Sigmoid colon (tissue), 7 donors: ENCODE measurements around the gene KIF23. TPM values are rescaled to one million over a fixed set of nuclear protein-coding genes. Genes with fewer than 3 reads are reported as not detected.

ENCODE experiments used
- DNase-seq: peaks from one replicate; pipeline ENCODE4 v3.0.0-alpha.2; 2019
- H3K27ac ChIP-seq, 4 donors: fragments of 200-600 bp; sonication (generic); one replicate each; pipeline ENCODE4 v1.5.1; 2016 to 2019; ENCODE audit warnings: mild to moderate bottlenecking in 1 of 4
- H3K27me3 ChIP-seq, 3 donors: fragments of 200-600 bp; sonication (generic); one replicate each; pipeline ENCODE4 v1.5.1; 2019; ENCODE audit warnings: mild to moderate bottlenecking in 1 of 3
- H3K36me3 ChIP-seq, 4 donors: fragments of 200-600 bp; sonication (generic); one replicate each; pipeline ENCODE4 v1.5.1; 2016 to 2019
- H3K4me1 ChIP-seq, 4 donors: fragments of 200-600 bp; sonication (generic); one replicate each; pipeline ENCODE4 v1.5.1; 2017 to 2019
- H3K4me3 ChIP-seq, 4 donors: fragments of 200-600 bp; sonication (generic); one replicate each; pipeline ENCODE4 v1.5.1; 2017 to 2019; ENCODE audit warnings: mild to moderate bottlenecking in 2 of 4, moderate library complexity in 1 of 4
- H3K9me3 ChIP-seq, 4 donors: fragments of 200-600 bp in 3 of 4; sonication (generic) in 3 of 4; one replicate each; pipeline versions ENCODE4 v1.5.1 to v1.6.1; 2013 to 2019
- EP300 ChIP-seq, 4 donors: sonication (generic); formaldehyde crosslinking; IDR thresholded peaks; one replicate each; pipeline ENCODE4 v1.6.1; 2017; ENCODE audit warnings: antibody characterized with exemption in 4 of 4
- POLR2A ChIP-seq, 2 donors: fragments of 450-650 bp; IDR thresholded peaks; one replicate each; pipeline ENCODE4 v1.6.1; 2016; ENCODE audit warnings: antibody characterized with exemption in 2 of 2, mild to moderate bottlenecking in 2 of 2, moderate library complexity in 2 of 2
- POLR2AphosphoS5 ChIP-seq, 4 donors: sonication (generic); formaldehyde crosslinking; IDR thresholded peaks; one replicate each; pipeline ENCODE4 v1.6.1; 2017; ENCODE audit warnings: antibody characterized with exemption in 4 of 4
- WGBS, 2 donors: extraction: QIAGEN DNeasy Blood & Tissue Kit; methylation state at CpG; one replicate each; pipeline ENCODE4 v1.1.7; 2013; 5-methylcytosine and 5-hydroxymethylcytosine counted together
- intact Hi-C: fragments of 100-400 bp; cut with DNase I; formaldehyde crosslinking; loops from one replicate; pipeline ENCODE4 v1.15.1; 2023
- polyA plus RNA-seq, 3 donors: library from polyadenylated mRNA; stranded (reverse); fragments of 200-250 nt; gene quantifications; one replicate each; pipeline ENCODE4 v1.2.3, GENCODE V29; 2013
- total RNA-seq, 4 donors: library from RNA; depleted of rRNA; stranded (reverse); fragments of >200 nt; gene quantifications; one replicate each; pipeline ENCODE4 v1.1.0, GENCODE V29; 2016
- TF ChIP-seq, protein P1 (sequence below), 4 experiments: fragments of 450-650 bp in 3 of 4; fragments of 200-600 bp in 1 of 4; IDR thresholded peaks; one replicate each; pipeline ENCODE4 v1.5.1; 2016 to 2019; ENCODE audit warnings: antibody characterized with exemption in 4 of 4, mild to moderate bottlenecking in 3 of 4, moderate library complexity in 2 of 4
- donor health status: healthy with polysubstance abuse.
- donor health status: Bipolar disorder and iron deficiency.
- donor health status: healthy.

KIF23 gene
- total and polyA plus RNA-seq, 7 donors, result 0.16 to 10.8 (median 2.1) TPM

DNA sequence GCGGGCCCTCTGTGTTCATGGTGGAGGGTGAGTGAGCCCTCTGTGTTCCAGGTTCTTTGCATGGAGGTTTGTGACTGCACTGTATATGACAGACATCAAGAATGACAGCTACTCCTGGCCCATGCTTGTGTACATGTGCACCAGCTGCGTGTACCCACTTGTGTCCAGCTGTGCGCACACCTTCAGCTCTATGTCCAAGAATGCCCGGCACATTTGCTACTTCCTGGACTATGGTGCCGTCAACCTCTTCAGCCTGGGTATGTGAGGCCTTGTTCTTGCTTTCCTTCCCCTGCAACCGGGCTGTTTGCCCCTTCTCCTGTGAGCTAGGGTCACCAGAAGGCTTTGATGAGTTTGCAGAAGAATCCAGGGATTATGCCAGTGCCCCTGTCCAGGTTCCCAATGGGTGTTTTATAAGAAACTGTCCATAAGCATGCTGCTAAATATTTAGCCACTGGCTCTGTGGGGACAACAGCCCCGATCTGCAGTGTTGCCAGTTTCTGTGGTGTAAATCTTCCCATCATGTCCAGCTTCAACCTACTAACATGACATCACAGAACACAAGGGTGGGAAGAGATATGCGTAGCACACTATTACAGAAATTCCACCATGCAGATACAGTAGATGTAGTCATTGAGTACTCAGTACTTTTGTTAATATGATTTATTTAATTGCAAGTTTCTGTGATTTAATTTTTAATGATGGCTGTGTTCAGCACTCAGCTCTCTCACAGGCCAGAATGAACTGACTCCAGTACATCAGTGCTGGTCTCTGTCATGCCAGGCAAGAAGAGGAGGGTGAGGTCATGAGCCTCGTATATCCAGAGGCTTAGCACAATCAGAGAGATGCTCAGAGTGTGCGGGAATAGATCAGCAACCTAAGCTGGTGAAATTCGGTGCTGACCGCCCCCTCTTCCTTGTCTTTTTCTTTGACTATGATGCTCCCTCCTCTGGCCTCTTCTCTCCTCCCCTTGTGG is 29.2 kb upstream of the KIF23 start:
- Histone ChIP-seq H3K4me3 (no peak overlapping the region), H3K27me3 (no peaks in the 10 kb centered on the region), H3K27ac (no peak overlapping the region), H3K36me3 (no peaks in the 10 kb centered on the region), H3K9me3 (no peaks in the 10 kb centered on the region), H3K4me1 (no peaks in the 10 kb centered on the region)
- TF ChIP-seq POLR2AphosphoS5 (IDR thresholded peaks at IDR 0.05) (no peak), EP300 (IDR thresholded peaks at IDR 0.05) (no peak), POLR2A (IDR thresholded peaks at IDR 0.05) (no peak)
- TF ChIP-seq, protein P1, sequence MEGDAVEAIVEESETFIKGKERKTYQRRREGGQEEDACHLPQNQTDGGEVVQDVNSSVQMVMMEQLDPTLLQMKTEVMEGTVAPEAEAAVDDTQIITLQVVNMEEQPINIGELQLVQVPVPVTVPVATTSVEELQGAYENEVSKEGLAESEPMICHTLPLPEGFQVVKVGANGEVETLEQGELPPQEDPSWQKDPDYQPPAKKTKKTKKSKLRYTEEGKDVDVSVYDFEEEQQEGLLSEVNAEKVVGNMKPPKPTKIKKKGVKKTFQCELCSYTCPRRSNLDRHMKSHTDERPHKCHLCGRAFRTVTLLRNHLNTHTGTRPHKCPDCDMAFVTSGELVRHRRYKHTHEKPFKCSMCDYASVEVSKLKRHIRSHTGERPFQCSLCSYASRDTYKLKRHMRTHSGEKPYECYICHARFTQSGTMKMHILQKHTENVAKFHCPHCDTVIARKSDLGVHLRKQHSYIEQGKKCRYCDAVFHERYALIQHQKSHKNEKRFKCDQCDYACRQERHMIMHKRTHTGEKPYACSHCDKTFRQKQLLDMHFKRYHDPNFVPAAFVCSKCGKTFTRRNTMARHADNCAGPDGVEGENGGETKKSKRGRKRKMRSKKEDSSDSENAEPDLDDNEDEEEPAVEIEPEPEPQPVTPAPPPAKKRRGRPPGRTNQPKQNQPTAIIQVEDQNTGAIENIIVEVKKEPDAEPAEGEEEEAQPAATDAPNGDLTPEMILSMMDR (IDR thresholded peaks at IDR 0.05), result no peak
- intact Hi-C loops, result no loop called here
- 90 to 92% methylated on average over 12 of the region's 12 CpGs for WGBS, 2 donors
- DNase-seq, result peak; percentile 39

DNA sequence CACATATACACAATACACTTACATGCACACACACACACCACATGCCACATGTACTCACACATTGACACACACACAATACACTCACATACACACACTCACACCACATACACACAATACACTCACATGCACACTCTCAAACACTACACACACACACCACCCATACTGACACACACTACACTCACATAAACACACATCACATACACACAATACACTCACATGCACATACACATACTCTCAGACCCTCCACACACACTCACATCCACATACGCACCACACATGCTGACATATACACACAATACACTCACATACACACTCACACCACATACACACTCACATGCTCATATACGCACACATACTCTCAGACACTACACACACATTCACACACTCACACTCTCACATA is 28.3 kb upstream of the KIF23 start:
- Histone ChIP-seq H3K9me3 (no peaks in the 10 kb centered on the region), H3K27me3 (no peaks in the 10 kb centered on the region), H3K4me1 (no peaks in the 10 kb centered on the region), H3K36me3 (no peaks in the 10 kb centered on the region), H3K4me3 (no peak overlapping the region), H3K27ac (no peak overlapping the region)
- no peak for TF ChIP-seq POLR2A (IDR thresholded peaks at IDR 0.05)
- TF ChIP-seq, protein P1 (IDR thresholded peaks at IDR 0.05), result no peak
- WGBS, 2 donors, result 94 to 96% methylated on average over 2 of the region's 2 CpGs
- intact Hi-C loops, result no loop called here
- peak; percentile 18 for DNase-seq

DNA sequence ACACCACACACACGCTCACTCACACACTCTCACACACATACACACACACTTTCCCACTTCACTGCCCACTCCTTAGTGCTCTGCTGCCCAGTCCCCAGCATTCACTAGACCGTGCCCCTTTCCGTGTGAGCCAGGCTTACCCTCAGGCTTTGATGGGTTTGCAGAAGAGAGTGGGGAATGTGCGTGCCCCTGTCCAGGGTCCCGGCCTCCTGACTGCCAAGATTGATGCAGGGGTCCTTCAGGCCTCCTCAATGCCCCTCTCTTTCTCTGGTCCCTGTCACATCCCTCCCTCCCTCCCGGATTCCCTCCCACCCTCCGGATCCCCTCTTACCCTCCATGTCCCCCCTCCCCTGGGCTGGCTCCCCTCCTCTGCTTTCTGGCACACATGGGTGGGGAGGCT is 27.9 kb upstream of the KIF23 start:
- Histone ChIP-seq H3K27ac (no peak overlapping the region), H3K4me3 (no peak overlapping the region), H3K27me3 (no peaks in the 10 kb centered on the region), H3K36me3 (no peaks in the 10 kb centered on the region), H3K4me1 (no peaks in the 10 kb centered on the region), H3K9me3 (no peaks in the 10 kb centered on the region)
- peak; percentile 38 for DNase-seq
- intact Hi-C loops, result no loop called here
- WGBS, 2 donors, result 91 to 92% methylated on average over 7 of the region's 7 CpGs
- TF ChIP-seq POLR2AphosphoS5 (IDR thresholded peaks at IDR 0.05), result no peak
- no peak for TF ChIP-seq EP300 (IDR thresholded peaks at IDR 0.05)
- no peak for TF ChIP-seq POLR2A (IDR thresholded peaks at IDR 0.05)
- TF ChIP-seq, protein P1 (IDR thresholded peaks at IDR 0.05), result no peak

DNA sequence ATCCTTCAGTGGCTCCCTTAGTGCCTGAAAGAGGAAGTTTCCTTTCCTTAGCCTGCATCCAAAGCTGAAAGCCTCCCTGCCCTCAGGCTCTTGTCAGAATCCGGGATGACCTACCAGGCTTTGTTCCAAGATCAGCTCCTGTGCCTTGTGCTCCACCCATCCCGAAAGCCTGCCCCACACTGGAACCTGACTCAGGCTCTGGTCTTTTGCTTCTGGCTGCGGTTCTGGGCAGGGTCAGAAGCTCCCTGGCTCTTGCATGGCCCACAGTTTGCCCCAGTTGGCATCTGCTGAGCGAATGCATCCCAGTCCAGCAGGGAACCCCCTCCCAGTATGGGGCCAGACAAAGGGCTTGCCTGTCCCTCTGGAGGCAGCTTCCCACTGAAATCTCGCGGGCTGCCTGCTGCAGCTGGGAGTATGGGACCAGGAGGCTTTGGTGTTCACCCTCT is 25.9 kb upstream of the KIF23 start:
- Histone ChIP-seq H3K4me3 (no peak overlapping the region), H3K27me3 (no peaks in the 10 kb centered on the region), H3K27ac (no peak overlapping the region), H3K36me3 (no peaks in the 10 kb centered on the region), H3K9me3 (no peaks in the 10 kb centered on the region), H3K4me1 (no peaks in the 10 kb centered on the region)
- no peak for TF ChIP-seq POLR2AphosphoS5 (IDR thresholded peaks at IDR 0.05)
- no peak for TF ChIP-seq POLR2A (IDR thresholded peaks at IDR 0.05)
- no peak for TF ChIP-seq EP300 (IDR thresholded peaks at IDR 0.05)
- TF ChIP-seq, protein P1 (IDR thresholded peaks at IDR 0.05), result no peak
- intact Hi-C loops, result no loop called here
- no peak for DNase-seq
- WGBS, 2 donors, result 75 to 76% methylated on average over 6 of the region's 6 CpGs
